Measurements from ENCODE around the gene ACVR1. TPM values are rescaled to one million over a fixed set of nuclear protein-coding genes. Genes with fewer than 3 reads are reported as not detected.

The ACVR1 gene
- total RNA-seq, 4 donors from 2014 or later = 17.9 to 41.4 (median 29.9) TPM

GRCh38 chr2:157691695-157692094 lies 184.4 kb downstream of the ACVR1 start:
- Histone ChIP-seq H3K4me1 (no peaks in the 10 kb centered on the region), H3K27me3 (no peaks in the 10 kb centered on the region), H3K36me3 (no peaks in the 10 kb centered on the region), H3K27ac (no peak overlapping the region), H3K4me3 (no peak overlapping the region), H3K9me3 (no peaks in the 10 kb centered on the region)
- WGBS, 2 donors (ENCODE audit: low coverage in 1 of 2) = 45 to 59% methylated on average over 4 of the region's 4 CpGs
- no peak for ATAC-seq
- no peak for TF ChIP-seq POLR2AphosphoS5 (IDR thresholded peaks at IDR 0.05)
- TF ChIP-seq POLR2A (IDR thresholded peaks at IDR 0.05) = no peak
- TF ChIP-seq EP300 (IDR thresholded peaks at IDR 0.05) = no peak
- no peak for TF ChIP-seq CTCF (IDR thresholded peaks at IDR 0.05)

GRCh38 chr2:157691131-157691530 lies 185.0 kb downstream of the ACVR1 start:
- TF ChIP-seq EP300 (IDR thresholded peaks at IDR 0.05) = no peak
- no peak for TF ChIP-seq CTCF (IDR thresholded peaks at IDR 0.05)
- no peak for TF ChIP-seq POLR2A (IDR thresholded peaks at IDR 0.05)
- no peak for TF ChIP-seq POLR2AphosphoS5 (IDR thresholded peaks at IDR 0.05)
- Histone ChIP-seq H3K27me3 (no peaks in the 10 kb centered on the region), H3K36me3 (no peaks in the 10 kb centered on the region), H3K27ac (no peak overlapping the region), H3K4me3 (no peak overlapping the region), H3K9me3 (no peaks in the 10 kb centered on the region), H3K4me1 (no peaks in the 10 kb centered on the region)
- no peak for ATAC-seq
- 76 to 86% methylated on average over 1 of the region's 1 CpG for WGBS, 2 donors (ENCODE audit: low coverage in 1 of 2)

Small RNAs within 50 kb of the gene (small RNA-seq; reads per million reads assigned to genes)
- 0 reads per million in 4 donors for gene RNU6-436P

Other genes with a start within 250 kb of the ACVR1 start
- 1 to 10 TPM in 2 of 4 donors, under 1 TPM in 2; 0.08 to 1.2 (median 0.69) TPM for gene ACVR1C, start 247.5 kb downstream of the ACVR1 start, total RNA-seq
- under 1 TPM in 1 of 4 donors, not detected in 3; 0.35 TPM for gene UPP2, start 225.5 kb upstream of the ACVR1 start, total RNA-seq